GM23338 (cell line): ENCODE data around the gene B4GAT1. TPM values are rescaled to one million over a fixed set of nuclear protein-coding genes. Genes with fewer than 3 reads are reported as not detected.

Experiments used
- ATAC-seq: fragments of 200-7000 bp; cut with Tn5 transposase; 3 replicates; pipeline ENCODE4 v1.9.1; 2020
- DNase-seq: peaks from one replicate; pipeline ENCODE4 v3.0.0-alpha.2; 2015; ENCODE audit warnings: low spot score
- H2AFZ ChIP-seq: fragments of 200-600 bp; sonication (generic); 2 replicates; pipeline ENCODE4 v1.8.0; 2016; ENCODE audit warnings: antibody characterized with exemption, mild to moderate bottlenecking, moderate library complexity
- H3F3A ChIP-seq: fragments of 200-600 bp; sonication (generic); replicated peaks from 2 replicates; pipeline ENCODE4 v1.8.0; 2017; ENCODE audit warnings: antibody characterized with exemption, mixed run types, low read depth
- H3K27ac ChIP-seq: fragments of 200-600 bp; sonication (generic); 2 replicates; pipeline ENCODE4 v1.6.1; 2016; ENCODE audit warnings: low read depth
- H3K27me3 ChIP-seq: fragments of 200-600 bp; sonication (generic); 2 replicates; pipeline ENCODE4 v1.8.0; 2016; ENCODE audit warnings: mild to moderate bottlenecking, mixed run types, moderate library complexity; ENCODE audit not compliant: insufficient read depth
- H3K36me3 ChIP-seq: fragments of 200-600 bp; sonication (generic); 2 replicates; pipeline ENCODE4 v1.8.0; 2016; ENCODE audit warnings: mild to moderate bottlenecking; ENCODE audit not compliant: insufficient read depth
- H3K4me1 ChIP-seq: fragments of 200-600 bp; sonication (generic); 2 replicates; pipeline ENCODE4 v1.8.0; 2016; ENCODE audit warnings: mild to moderate bottlenecking, moderate library complexity; ENCODE audit not compliant: insufficient read depth
- H3K4me2 ChIP-seq: fragments of 200-600 bp; sonication (generic); 2 replicates; pipeline ENCODE4 v1.7.1; 2017; ENCODE audit warnings: mixed run types
- H3K4me3 ChIP-seq: fragments of 200-600 bp; sonication (generic); 2 replicates; pipeline ENCODE4 v1.6.1; 2016; ENCODE audit warnings: mixed run types
- H3K79me2 ChIP-seq: fragments of 200-600 bp; sonication (generic); replicated peaks from 2 replicates; pipeline ENCODE4 v1.8.0; 2017; ENCODE audit warnings: mild to moderate bottlenecking; ENCODE audit not compliant: insufficient read depth
- H3K9me2 ChIP-seq: fragments of 200-600 bp; sonication (generic); 2 replicates; pipeline ENCODE4 v1.8.0; 2017; ENCODE audit not compliant: insufficient read depth
- H4K20me1 ChIP-seq: fragments of 200-600 bp; sonication (generic); replicated peaks from 2 replicates; pipeline ENCODE4 v1.8.0; 2017; ENCODE audit warnings: mild to moderate bottlenecking; ENCODE audit not compliant: insufficient read depth
- H3K27ac Mint-ChIP-seq: 2 replicates; pipeline ENCODE4 v1.8.0; 2020; ENCODE audit warnings: inconsistent platforms, mild to moderate bottlenecking, moderate library complexity, mixed read lengths
- H3K27me3 Mint-ChIP-seq: 3 replicates; pipeline ENCODE4 v1.8.0; 2022; ENCODE audit warnings: low read depth, mild to moderate bottlenecking, moderate library complexity, mixed read lengths, inconsistent platforms; ENCODE audit not compliant: insufficient read depth, poor library complexity
- H3K36me3 Mint-ChIP-seq: 3 replicates; pipeline ENCODE4 v1.8.0; 2021; ENCODE audit warnings: low read depth, mild to moderate bottlenecking, inconsistent platforms, moderate library complexity, mixed read lengths
- H3K4me1 Mint-ChIP-seq: 3 replicates; pipeline ENCODE4 v1.8.0; 2020; ENCODE audit warnings: mild to moderate bottlenecking, inconsistent platforms, mixed read lengths
- H3K4me3 Mint-ChIP-seq: 3 replicates; pipeline ENCODE4 v1.8.0; 2021; ENCODE audit warnings: moderate library complexity, mild to moderate bottlenecking, inconsistent platforms, mixed read lengths
- H3K9me3 Mint-ChIP-seq: 3 replicates; pipeline ENCODE4 v1.8.0; 2020; ENCODE audit warnings: moderate library complexity, mild to moderate bottlenecking, inconsistent platforms, mixed read lengths
- CREB1 ChIP-seq: fragments of 250-450 bp; sonication (Bioruptor Pico); IDR thresholded peaks from 2 replicates; pipeline ENCODE4 v1.5.0; 2020; ENCODE audit warnings: low read depth, mild to moderate bottlenecking, moderate library complexity
- EZH2 ChIP-seq: fragments of 200-600 bp; sonication (generic); IDR thresholded peaks from one replicate; pipeline ENCODE4 v1.8.0; 2017; ENCODE audit warnings: antibody characterized with exemption, mild to moderate bottlenecking, low read depth; ENCODE audit not compliant: unreplicated experiment
- EZH2phosphoT487 ChIP-seq: fragments of 200-600 bp; sonication (generic); IDR thresholded peaks from one replicate; pipeline ENCODE4 v1.8.1; 2018; ENCODE audit warnings: antibody characterized with exemption; ENCODE audit not compliant: unreplicated experiment
- JUNB ChIP-seq: IDR thresholded peaks from one replicate; pipeline ENCODE4 v1.6.1; 2016; ENCODE audit warnings: antibody characterized with exemption; ENCODE audit not compliant: unreplicated experiment
- NANOG ChIP-seq: IDR thresholded peaks from 2 replicates; pipeline ENCODE4 v1.6.1; 2016; ENCODE audit warnings: antibody characterized with exemption, borderline replicate concordance
- POLR2AphosphoS5 ChIP-seq: IDR thresholded peaks from 2 replicates; pipeline ENCODE4 v1.6.1; 2016; ENCODE audit warnings: antibody characterized with exemption, low read depth
- STAT1 ChIP-seq: IDR thresholded peaks from one replicate; pipeline ENCODE4 v1.6.1; 2016; ENCODE audit warnings: antibody characterized with exemption; ENCODE audit not compliant: unreplicated experiment
- ZNF114 ChIP-seq: fragments of 250-450 bp; sonication (Bioruptor Pico); IDR thresholded peaks from 2 replicates; pipeline ENCODE4 v1.5.0; 2020; ENCODE audit warnings: mild to moderate bottlenecking, moderate library complexity
- ZNF331 ChIP-seq: fragments of 250-450 bp; sonication (Bioruptor Pico); IDR thresholded peaks from 2 replicates; pipeline ENCODE4 v1.5.0; 2020; ENCODE audit warnings: low read depth, mild to moderate bottlenecking, moderate library complexity
- polyA plus RNA-seq: library from polyadenylated mRNA; unstranded; fragments of >200 nt; fragmentation: Nextera tagmentation; extraction: Ambion mirVana; gene quantifications from 2 replicates; pipeline ENCODE4 v1.2.1, GENCODE V29; 2016
- total RNA-seq: library from RNA; depleted of rRNA; stranded (reverse); fragments of >200 nt; shearing (Covaris generic); gene quantifications from 2 replicates; pipeline ENCODE4 v1.2.3, GENCODE V29; 2014
- TF ChIP-seq, protein P1 (sequence below), 2 experiments: fragments of 200-600 bp in 1 of 2; sonication (generic) in 1 of 2; conservative IDR thresholded peaks; 2 replicates each; pipeline versions ENCODE4 v1.5.1 to v1.6.1; 2016 to 2017; ENCODE audit warnings: antibody characterized with exemption in 2 of 2, low read depth in 2 of 2, mild to moderate bottlenecking in 2 of 2, moderate library complexity in 1 of 2
- TF ChIP-seq, protein P2 (sequence below): IDR thresholded peaks from 2 replicates; pipeline ENCODE4 v1.6.1; 2016; ENCODE audit warnings: antibody characterized with exemption
- TF ChIP-seq, protein P3 (sequence below): fragments of 250-450 bp; sonication (Bioruptor Pico); IDR thresholded peaks from 2 replicates; pipeline ENCODE4 v1.5.0; 2020; ENCODE audit warnings: mild to moderate bottlenecking, moderate library complexity
- TF ChIP-seq, protein P4 (sequence below): IDR thresholded peaks from one replicate; pipeline ENCODE4 v1.6.1; 2018; ENCODE audit warnings: antibody characterized with exemption; ENCODE audit not compliant: unreplicated experiment

The B4GAT1 gene
- total and polyA plus RNA-seq, 2 experiments from 2014 or later: 23.5 to 41.9 TPM

GRCh38 chr11:66334605-66335442, 12.6 kb downstream of the B4GAT1 start:
- Mint-ChIP-seq H3K36me3 (peaks cover 4% of the 10 kb centered on the region; the same call in 2 of the 3 replicates), H3K4me3 (peak overlapping the region; percentile 83), H3K9me3 (no peaks in the 10 kb centered on the region), H3K27me3 (peaks cover 8% of the 10 kb centered on the region), H3K27ac (no peak overlapping the region), H3K4me1 (peaks cover 18% of the 10 kb centered on the region)
- no peak overlapping the region for H2AFZ ChIP-seq
- H3K27ac ChIP-seq: no peak overlapping the region
- H3K27me3 ChIP-seq: no peaks in the 10 kb centered on the region
- no peak for DNase-seq
- no peaks in the 10 kb centered on the region for H3K9me2 ChIP-seq
- peak overlapping the region; percentile 82; the same call in 1 of the 2 replicates for H3K4me2 ChIP-seq
- ATAC-seq: peak; percentile 7; the same call in 1 of the 3 replicates
- H3K4me1 ChIP-seq: peaks cover 16% of the 10 kb centered on the region; the same call in 1 of the 2 replicates
- no peak for TF ChIP-seq ZNF114
- no peak for TF ChIP-seq STAT1
- TF ChIP-seq, protein P1, sequence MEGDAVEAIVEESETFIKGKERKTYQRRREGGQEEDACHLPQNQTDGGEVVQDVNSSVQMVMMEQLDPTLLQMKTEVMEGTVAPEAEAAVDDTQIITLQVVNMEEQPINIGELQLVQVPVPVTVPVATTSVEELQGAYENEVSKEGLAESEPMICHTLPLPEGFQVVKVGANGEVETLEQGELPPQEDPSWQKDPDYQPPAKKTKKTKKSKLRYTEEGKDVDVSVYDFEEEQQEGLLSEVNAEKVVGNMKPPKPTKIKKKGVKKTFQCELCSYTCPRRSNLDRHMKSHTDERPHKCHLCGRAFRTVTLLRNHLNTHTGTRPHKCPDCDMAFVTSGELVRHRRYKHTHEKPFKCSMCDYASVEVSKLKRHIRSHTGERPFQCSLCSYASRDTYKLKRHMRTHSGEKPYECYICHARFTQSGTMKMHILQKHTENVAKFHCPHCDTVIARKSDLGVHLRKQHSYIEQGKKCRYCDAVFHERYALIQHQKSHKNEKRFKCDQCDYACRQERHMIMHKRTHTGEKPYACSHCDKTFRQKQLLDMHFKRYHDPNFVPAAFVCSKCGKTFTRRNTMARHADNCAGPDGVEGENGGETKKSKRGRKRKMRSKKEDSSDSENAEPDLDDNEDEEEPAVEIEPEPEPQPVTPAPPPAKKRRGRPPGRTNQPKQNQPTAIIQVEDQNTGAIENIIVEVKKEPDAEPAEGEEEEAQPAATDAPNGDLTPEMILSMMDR (conservative IDR thresholded peaks at IDR 0.05; ENCODE audit: low read depth in 2 of 2): no peak
- no peak for TF ChIP-seq NANOG
- TF ChIP-seq POLR2AphosphoS5: no peak
- TF ChIP-seq, protein P2, sequence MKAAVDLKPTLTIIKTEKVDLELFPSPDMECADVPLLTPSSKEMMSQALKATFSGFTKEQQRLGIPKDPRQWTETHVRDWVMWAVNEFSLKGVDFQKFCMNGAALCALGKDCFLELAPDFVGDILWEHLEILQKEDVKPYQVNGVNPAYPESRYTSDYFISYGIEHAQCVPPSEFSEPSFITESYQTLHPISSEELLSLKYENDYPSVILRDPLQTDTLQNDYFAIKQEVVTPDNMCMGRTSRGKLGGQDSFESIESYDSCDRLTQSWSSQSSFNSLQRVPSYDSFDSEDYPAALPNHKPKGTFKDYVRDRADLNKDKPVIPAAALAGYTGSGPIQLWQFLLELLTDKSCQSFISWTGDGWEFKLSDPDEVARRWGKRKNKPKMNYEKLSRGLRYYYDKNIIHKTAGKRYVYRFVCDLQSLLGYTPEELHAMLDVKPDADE: no peak
- TF ChIP-seq, protein P3, sequence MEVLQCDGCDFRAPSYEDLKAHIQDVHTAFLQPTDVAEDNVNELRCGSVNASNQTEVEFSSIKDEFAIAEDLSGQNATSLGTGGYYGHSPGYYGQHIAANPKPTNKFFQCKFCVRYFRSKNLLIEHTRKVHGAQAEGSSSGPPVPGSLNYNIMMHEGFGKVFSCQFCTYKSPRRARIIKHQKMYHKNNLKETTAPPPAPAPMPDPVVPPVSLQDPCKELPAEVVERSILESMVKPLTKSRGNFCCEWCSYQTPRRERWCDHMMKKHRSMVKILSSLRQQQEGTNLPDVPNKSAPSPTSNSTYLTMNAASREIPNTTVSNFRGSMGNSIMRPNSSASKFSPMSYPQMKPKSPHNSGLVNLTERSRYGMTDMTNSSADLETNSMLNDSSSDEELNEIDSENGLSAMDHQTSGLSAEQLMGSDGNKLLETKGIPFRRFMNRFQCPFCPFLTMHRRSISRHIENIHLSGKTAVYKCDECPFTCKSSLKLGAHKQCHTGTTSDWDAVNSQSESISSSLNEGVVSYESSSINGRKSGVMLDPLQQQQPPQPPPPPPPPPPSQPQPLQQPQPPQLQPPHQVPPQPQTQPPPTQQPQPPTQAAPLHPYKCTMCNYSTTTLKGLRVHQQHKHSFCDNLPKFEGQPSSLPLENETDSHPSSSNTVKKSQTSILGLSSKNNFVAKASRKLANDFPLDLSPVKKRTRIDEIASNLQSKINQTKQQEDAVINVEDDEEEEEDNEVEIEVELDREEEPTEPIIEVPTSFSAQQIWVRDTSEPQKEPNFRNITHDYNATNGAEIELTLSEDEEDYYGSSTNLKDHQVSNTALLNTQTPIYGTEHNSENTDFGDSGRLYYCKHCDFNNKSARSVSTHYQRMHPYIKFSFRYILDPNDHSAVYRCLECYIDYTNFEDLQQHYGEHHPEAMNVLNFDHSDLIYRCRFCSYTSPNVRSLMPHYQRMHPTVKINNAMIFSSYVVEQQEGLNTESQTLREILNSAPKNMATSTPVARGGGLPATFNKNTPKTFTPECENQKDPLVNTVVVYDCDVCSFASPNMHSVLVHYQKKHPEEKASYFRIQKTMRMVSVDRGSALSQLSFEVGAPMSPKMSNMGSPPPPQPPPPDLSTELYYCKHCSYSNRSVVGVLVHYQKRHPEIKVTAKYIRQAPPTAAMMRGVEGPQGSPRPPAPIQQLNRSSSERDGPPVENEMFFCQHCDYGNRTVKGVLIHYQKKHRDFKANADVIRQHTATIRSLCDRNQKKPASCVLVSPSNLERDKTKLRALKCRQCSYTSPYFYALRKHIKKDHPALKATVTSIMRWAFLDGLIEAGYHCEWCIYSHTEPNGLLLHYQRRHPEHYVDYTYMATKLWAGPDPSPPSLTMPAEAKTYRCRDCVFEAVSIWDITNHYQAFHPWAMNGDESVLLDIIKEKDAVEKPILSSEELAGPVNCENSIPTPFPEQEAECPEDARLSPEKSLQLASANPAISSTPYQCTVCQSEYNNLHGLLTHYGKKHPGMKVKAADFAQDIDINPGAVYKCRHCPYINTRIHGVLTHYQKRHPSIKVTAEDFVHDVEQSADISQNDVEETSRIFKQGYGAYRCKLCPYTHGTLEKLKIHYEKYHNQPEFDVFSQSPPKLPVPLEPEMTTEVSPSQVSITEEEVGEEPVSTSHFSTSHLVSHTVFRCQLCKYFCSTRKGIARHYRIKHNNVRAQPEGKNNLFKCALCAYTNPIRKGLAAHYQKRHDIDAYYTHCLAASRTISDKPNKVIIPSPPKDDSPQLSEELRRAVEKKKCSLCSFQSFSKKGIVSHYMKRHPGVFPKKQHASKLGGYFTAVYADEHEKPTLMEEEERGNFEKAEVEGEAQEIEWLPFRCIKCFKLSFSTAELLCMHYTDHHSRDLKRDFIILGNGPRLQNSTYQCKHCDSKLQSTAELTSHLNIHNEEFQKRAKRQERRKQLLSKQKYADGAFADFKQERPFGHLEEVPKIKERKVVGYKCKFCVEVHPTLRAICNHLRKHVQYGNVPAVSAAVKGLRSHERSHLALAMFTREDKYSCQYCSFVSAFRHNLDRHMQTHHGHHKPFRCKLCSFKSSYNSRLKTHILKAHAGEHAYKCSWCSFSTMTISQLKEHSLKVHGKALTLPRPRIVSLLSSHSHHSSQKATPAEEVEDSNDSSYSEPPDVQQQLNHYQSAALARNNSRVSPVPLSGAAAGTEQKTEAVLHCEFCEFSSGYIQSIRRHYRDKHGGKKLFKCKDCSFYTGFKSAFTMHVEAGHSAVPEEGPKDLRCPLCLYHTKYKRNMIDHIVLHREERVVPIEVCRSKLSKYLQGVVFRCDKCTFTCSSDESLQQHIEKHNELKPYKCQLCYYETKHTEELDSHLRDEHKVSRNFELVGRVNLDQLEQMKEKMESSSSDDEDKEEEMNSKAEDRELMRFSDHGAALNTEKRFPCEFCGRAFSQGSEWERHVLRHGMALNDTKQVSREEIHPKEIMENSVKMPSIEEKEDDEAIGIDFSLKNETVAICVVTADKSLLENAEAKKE (CRISPR knock-in tag): no peak
- TF ChIP-seq EZH2: no peak
- TF ChIP-seq EZH2phosphoT487: no peak
- TF ChIP-seq JUNB: no peak
- TF ChIP-seq, protein P4, sequence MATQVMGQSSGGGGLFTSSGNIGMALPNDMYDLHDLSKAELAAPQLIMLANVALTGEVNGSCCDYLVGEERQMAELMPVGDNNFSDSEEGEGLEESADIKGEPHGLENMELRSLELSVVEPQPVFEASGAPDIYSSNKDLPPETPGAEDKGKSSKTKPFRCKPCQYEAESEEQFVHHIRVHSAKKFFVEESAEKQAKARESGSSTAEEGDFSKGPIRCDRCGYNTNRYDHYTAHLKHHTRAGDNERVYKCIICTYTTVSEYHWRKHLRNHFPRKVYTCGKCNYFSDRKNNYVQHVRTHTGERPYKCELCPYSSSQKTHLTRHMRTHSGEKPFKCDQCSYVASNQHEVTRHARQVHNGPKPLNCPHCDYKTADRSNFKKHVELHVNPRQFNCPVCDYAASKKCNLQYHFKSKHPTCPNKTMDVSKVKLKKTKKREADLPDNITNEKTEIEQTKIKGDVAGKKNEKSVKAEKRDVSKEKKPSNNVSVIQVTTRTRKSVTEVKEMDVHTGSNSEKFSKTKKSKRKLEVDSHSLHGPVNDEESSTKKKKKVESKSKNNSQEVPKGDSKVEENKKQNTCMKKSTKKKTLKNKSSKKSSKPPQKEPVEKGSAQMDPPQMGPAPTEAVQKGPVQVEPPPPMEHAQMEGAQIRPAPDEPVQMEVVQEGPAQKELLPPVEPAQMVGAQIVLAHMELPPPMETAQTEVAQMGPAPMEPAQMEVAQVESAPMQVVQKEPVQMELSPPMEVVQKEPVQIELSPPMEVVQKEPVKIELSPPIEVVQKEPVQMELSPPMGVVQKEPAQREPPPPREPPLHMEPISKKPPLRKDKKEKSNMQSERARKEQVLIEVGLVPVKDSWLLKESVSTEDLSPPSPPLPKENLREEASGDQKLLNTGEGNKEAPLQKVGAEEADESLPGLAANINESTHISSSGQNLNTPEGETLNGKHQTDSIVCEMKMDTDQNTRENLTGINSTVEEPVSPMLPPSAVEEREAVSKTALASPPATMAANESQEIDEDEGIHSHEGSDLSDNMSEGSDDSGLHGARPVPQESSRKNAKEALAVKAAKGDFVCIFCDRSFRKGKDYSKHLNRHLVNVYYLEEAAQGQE: no peak
- no peak for TF ChIP-seq CREB1 (CRISPR knock-in tag)
- no peak for TF ChIP-seq ZNF331 (CRISPR knock-in tag)
- H3K36me3 ChIP-seq: no peaks in the 10 kb centered on the region
- H3K4me3 ChIP-seq: peak overlapping the region; percentile 60; the same call in 1 of the 2 replicates
- no peaks in the 10 kb centered on the region for H3K79me2 ChIP-seq
- H3F3A ChIP-seq: 0 out of 2 replicates have a peak, but pooled peaks cover 6% of the 10 kb centered on the region
- H4K20me1 ChIP-seq: no peaks in the 10 kb centered on the region; the same call in 1 of the 2 replicates
